DLD1 (cell line): ENCODE data around the gene NME9.

Source experiments
- in situ Hi-C: cut with HindIII; loops from 2 replicates; pipeline ENCODE4 v1.10.0; 2017; ENCODE audit warnings: low sequenced_read_pairs

The NME9 gene

DNA sequence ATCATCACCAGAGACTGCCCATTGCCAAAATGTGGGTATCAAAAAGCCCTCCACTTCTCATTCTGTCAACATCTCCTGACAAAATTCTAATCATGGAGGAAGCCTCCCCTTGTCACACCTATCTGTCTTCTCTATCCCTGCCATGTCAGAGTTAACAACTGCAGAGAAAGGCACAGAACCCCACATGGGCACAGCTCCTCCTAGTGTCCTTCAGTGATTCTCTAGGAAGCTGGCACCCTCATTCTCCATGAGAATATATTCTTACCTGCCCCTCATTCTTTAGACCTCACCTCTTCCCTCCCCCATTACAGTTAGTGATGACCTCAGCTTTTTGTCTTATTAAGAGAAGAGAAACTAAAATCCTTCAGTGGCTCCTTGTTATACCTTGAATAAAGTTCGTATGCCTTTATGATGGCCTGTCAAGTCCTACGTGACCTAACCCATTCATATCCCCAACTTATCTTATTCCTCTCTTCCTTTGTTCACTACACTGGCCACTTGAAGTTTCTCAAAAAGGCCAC, 44.6 kb downstream of the NME9 start:
- in situ Hi-C loops, result no loop called here

DNA sequence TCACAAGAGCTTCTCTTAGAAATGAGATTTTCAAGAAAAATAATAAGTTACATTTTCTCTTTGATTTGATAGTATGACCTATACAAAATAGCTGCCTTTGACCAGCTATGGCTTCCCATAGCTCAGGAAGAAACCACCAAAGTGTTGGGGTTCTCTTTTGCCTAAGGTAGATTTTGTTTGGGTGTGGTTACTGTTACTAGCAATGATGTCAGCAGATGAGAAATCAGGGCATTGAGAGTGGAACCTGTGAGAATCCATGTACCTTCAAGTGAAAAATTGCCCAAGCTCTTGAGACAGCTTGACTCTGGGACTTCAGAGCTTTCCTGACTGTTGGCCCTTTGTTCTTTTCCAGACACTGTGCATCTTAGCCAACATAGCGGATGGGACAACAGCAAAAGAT, 45.6 kb downstream of the NME9 start:
- in situ Hi-C loops, result no loop called here

DNA sequence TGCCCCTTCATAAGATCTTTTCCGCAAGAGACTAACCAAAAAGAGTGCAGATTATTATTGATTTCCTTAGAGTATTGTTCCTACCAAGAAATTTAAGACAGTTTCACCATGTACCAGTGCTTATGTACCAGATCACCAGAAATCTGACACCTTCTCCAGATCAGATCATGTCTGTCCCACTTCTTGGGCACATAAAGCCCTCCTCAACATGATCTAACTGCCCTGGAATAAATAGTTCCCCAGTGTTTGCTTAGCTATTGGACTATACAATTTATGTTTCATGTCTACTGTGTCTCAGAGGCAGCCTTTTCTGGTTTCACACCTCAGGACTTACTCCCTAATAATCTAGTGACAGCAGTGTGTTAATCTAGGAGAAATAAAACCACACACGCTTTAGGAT, 46.8 kb downstream of the NME9 start:
- in situ Hi-C loops, result no loop called here

DNA sequence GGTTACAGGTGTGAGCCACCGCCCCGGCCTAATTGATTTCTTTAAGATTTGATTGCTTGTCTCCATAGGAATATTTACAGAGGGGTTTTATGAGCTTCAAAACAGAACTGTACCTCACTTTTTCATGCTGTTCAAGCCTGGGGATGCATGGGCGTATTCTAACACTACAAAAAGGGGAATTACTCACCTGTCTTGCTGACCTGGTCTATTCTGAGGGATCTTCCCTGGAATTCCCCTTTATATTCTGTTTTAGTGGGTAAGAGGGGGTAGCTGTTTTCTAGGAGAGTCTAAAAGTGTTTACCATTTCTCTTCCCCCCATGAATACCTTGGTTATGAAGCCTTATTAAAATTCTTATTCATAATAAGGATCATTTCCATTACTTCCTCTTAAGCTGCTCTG, 48.1 kb downstream of the NME9 start:
- in situ Hi-C loops, result no loop called here

DNA sequence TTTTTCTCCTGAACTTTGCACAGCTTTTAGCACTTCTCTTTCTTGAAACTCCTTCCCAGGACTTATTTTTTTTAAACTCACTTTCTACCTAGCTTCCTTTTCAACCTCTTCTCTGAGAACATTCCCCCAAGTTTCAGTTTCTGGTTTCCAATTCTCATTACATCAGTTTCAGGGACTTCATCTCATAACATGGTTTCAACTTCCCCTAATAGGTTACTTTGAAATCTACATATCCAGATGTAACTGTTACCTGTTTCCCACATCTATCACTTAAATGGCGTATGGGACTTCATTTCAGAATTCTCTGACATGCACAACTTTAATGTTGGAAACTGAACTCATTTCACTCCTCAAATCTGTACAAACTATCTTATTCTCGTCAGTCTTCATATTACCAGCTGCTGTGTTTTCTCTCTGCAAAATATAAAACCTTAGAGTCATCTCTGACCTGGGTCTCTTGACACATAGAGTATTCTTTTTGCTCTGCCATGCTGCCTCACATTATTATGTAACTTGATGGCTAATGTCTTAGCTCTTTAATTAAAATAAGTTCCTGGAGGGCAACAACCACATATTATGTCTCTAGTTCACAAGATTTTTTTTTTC, 58.4 kb downstream of the NME9 start:
- in situ Hi-C loops, result no loop called here

DNA sequence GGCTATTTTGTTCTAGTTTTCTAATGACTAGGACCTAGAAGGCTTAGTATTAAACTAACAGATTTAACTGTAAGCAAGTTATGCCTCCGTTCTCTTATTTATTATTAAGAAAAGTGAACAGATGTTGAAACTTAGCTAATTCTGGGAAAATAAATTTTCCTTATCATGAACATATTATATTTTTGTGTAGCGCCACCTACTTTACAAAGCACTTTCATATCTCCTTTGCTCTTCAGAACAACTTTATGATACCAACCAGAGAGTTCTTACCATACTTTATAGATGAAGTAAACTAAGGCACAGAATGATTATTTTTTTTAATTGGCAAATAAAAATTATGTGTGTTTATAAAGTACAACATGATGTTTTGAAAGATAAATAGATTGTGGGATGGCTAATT, 59.4 kb downstream of the NME9 start:
- in situ Hi-C loops, result no loop called here

DNA sequence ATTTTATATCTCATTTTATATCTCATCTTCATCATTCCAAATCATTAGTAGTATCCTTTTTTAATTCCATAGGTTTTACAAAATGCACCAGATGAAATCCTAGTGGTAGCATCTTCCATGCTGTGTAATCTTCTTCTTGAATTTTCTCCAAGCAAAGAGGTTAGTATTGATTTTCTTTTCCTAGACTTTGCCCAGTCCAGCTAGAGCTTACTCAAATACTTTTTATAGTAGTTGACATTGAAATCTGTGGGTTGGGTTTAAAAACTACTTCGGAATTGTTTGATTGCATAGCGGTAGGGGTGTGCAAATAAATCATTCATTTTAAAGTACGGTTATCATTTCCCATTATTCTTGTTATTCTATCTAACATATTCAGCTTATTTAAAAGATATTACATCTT, 62.6 kb downstream of the NME9 start:
- in situ Hi-C loops, result no loop called here

DNA sequence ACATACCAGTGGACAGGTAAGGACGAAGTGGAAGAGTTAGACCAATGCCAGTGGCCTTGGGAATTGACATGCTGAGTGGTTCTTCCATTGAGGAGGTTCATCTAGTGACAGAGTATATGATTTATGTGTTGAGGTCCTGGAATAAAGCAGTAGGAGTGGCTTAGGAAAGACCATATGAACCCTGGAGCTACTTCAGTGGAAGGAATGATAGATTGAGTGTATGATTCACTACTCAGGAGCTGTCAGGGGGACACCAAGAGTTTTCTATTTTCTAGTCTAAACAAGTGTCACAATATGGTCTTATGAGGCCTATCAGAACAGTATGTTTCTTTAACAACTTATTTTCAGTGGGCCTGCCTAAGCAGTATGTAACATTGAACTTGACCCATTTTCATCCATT, 63.9 kb downstream of the NME9 start:
- in situ Hi-C loops, result no loop called here

DNA sequence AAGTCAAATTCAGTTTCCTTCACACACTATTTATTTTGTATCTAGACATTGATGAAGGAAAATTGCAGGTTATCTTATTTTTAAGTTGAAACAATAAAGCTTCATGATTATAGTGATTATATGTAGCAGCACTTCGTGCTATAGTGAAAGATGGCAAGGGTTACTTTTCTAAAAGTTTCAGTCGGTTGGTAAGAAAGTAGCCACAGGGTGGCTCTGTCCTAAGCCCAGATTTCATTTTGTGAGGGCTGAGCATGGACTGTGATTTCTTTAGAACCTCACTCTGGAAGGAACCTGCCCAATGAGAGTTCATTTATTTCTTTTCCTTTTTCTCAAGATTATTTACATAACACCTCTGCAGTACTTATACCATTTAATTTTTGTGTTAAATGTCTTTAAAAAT, 66.5 kb downstream of the NME9 start:
- in situ Hi-C loops, result no loop called here

DNA sequence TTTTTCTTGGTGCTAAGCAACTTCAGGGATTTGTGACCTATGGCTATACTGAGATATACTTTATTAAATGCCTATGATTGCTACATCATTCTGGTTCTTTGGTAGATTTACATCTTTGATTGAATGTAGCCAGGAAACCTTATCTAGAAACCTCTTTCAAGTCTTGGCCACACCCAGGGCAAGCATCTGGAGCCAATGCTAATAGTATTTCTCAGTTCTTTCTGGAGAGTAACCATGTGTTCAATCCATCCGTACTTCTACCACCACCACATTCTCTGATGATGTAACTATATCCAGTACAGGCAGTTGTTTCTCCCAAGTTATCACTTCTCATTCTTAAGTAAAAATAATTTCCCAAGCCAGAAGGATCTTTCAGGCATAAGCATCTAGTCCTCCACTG, 69.0 kb downstream of the NME9 start:
- in situ Hi-C loops, result no loop called here

DNA sequence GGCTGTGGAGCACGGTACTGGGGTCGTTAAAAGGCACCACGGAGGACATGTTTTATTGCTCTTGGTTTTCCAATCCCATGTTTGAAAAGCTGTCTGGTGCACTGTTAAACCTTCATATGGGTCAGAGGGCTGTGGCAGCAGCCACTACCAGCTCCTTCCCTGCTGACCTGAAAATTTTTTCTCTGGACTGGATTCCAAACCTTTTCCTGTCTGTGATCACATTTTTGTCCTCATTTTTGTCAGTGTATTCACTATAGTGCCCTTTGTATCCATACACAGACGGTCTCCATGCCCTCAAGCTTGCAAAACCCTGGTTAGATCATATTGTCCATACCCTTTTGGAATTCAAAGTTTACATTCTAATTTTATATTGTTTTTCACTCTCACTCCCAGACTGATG, 70.5 kb downstream of the NME9 start:
- in situ Hi-C loops, result no loop called here

DNA sequence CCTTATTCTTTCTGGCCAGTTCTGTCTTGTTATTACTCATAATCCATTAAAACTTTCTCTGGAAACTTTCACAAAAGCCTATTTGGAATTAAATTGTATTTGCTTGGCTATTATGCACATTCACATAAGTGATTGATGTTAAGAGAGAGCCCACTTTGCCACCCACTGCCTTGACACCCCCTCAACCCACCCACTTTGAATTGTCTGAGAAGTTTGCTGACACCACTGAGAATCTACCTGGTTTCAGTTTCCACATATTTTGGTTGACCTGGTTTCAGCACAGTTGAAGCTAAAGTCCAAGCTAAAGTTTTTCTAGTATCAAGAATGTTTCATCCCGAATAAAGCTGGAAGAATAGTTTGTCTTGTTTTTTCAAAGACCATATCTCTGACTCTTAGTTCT, 71.7 kb downstream of the NME9 start:
- in situ Hi-C loops, result no loop called here

DNA sequence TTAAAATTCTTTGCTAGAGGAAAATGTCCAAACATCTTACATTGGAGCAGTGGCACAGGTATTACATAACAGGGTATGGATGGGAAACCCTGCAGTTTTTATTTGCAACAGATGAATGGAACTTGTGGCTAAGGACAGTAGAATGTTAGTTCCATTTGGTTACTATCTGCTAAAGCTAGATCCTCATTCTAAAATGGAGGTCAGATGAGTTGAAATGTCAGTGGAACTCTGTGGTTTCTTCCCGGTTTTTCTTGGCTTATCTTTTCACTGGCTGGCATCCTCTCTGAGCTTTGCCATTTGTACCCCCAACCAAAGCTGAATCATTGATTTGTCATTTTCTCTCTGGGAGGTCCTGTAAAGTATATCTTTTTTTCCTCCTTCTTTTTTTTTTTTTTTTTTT, 73.6 kb downstream of the NME9 start:
- in situ Hi-C loops, result no loop called here

DNA sequence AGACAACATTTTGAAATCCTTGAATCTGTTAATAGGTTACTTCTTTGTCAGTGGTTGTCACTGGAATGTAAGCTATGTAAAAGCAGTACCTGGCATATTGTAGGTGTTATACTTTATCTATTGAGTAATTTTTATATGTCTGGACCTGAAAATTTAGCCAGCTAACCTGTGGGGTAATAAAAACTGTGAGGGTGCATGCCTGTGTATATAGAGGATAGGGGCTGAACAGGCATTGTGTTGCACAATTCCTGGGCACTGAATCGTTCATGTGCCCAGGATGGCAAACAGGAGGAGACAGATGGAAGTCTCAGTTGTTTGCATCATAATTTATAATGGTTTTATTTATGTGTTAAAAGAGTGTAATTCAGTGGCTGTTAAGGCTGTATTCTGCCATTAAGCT, 75.4 kb downstream of the NME9 start:
- in situ Hi-C loops, result no loop called here

DNA sequence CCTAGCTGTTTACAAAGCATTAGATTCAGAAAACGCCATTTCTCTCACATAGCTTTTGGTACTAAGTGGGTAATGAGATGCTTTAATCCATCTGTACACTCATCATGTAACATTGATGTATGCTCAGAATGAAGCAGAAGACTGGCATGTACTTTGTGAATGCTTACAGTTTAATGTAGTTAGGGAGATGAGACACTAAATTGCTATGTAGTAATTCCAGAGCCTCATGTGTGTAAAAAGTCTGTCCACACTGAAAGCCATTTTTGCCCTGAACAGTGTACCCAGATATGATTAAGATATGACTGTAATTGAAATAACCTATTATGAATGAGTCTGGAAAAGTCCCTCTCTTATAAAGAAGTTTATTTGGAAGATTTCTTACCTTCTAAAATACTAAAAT, 76.0 kb downstream of the NME9 start:
- in situ Hi-C loops, result no loop called here
